GM12872 (cell line): ENCODE data around the gene NTF4.

ENCODE experiments used
- CTCF ChIP-seq: IDR thresholded peaks from 3 replicates; pipeline ENCODE4 v1.5.1; 2011; ENCODE audit warnings: low read depth, mild to moderate bottlenecking, low read length, moderate library complexity; ENCODE audit not compliant: insufficient read depth

The NTF4 gene

GRCh38 chr19:49019242-49019932 lies 45.2 kb downstream of the NTF4 start:
- peak; percentile 21; the same call in 1 of the 3 replicates for TF ChIP-seq CTCF

DNA sequence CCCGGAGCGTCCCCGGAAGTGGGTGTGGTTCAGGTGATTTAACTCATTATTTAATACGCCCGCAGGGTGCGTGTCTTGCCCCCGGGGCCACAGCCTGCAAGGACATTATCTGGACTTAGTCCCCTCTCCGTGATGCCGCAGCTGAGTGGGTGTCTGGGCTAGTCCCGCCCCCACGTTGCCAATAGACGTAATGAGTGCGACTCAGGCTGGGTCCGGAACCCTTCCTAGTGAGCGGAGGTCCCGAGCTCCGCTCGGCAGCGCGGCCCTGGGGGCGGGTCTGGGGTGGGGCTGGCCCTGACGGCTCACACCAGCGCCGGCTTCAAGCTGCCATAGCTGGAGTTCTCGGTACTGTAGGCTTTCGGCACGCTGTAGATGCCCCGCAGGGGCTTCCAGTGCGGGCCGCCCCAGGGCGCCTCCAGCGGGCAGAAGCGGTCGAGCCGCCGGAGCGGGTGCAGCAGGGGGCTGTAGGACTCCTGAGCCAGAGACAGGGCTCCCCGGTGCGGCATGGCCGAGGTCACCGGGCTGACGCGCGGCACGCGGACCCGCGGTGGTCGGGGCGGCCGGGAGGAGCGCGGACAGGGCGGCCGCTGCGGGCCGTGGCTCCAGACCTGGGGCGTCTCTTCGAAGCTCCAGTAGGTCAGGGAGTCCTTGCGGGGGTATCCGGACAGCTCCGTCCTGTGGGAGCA lies 46.8 kb downstream of the NTF4 start:
- TF ChIP-seq CTCF: peak; percentile 70

DNA sequence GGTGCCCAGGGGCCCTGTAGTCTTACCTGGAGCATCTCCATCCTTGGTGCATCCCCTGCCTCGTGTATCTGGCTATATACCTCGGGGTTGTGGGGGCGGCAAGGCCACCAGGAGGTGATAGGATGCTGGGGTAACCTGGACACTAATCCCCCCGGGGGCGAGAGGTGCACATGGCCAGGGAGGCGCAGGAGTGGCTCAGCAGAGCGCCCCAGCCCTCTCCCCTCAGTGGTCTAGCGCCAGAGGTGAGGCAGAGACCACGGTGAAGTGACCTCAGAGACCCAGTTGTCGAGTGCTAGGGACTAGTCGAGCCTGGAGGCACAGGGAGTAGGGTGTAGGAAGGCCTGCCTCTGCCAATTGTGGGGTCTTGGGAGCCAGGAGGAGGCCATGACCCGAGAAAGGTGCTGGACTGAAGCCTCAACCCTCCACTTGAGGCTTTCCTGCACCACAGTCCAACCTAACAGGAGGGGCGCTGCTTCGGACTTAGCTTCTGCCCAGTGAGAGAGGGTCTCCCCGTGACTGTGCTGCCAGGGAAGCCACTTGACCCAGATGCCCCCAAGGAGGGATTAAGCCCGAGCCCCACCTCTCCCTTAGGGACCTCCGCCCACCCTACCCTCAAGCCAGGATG lies 47.5 kb downstream of the NTF4 start, which contains the start of gene LHB:
LHB (minus strand) TSS at position 51 of the 625 bp plus-strand sequence; CDS start at position 41, 10 bp downstream.
- no peak for TF ChIP-seq CTCF

DNA sequence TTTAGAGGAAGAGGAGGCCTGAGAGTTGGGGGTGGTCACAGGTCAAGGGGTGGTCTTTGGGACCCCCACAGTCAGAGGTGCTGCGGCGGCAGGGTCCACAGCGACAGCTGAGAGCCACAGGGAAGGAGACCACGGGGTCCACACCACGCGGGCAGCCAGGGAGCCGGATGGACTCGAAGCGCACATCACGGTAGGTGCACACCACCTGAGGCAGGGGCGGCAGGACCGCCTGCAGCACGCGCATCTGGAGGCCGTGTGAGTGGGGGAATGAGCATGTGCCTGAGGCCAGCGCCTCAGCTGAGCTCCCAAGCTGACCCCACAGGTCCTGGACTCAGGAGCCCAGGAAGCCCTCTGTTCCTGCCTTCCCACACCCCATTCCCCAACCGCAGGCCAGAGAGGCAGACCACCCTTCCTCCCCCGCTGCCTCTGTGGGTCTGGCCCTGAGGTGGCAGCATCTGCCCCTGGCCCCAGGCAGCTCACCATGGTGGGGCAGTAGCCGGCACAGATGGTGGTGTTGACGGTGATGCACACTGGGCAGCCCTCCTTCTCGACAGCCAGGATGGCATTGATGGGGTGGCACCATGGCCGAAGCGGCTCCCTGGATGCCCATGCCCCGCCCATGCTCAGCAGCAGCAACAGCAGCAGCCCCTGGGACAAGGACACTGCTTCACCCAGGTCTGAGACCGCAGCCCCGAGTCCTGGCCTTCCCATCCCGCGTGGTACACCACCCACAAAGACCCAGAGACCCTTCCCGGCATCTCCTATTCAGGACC lies 48.4 kb downstream of the NTF4 start:
- no peak for TF ChIP-seq CTCF

- TF ChIP-seq CTCF: no peak
Measured at GRCh38 chr19:49014870-49015255, 49.8 kb downstream of the NTF4 start.

GRCh38 chr19:49014123-49014869 lies 50.3 kb downstream of the NTF4 start:
- no peak for TF ChIP-seq CTCF
